H1 (cell line): ENCODE measurements around the gene IKZF2.

Experiments used
- BRCA1 ChIP-seq: IDR thresholded peaks from 2 replicates; pipeline ENCODE4 v1.6.1; 2012; ENCODE audit warnings: low read depth, low read length, improper control_type of control experiment
- EP300 ChIP-seq, 2 experiments: IDR thresholded peaks; 1 replicate in 1 of 2; 2 replicates in 1 of 2; pipeline ENCODE4 v1.6.1; 2011 to 2012; ENCODE audit warnings: low read depth in 2 of 2, low read length in 2 of 2, mild to moderate bottlenecking in 2 of 2, borderline replicate concordance in 1 of 2, inconsistent platforms in 1 of 2, moderate library complexity in 1 of 2
- EZH2 ChIP-seq: fragments of 200-600 bp; sonication (generic); IDR thresholded peaks from 2 replicates; pipeline ENCODE4 v1.7.1; 2012; ENCODE audit warnings: low read depth, mild to moderate bottlenecking, moderate library complexity, low read length, inconsistent platforms; ENCODE audit not compliant: severe bottlenecking
- POLR2A ChIP-seq, 2 experiments: IDR thresholded peaks; 1 replicate in 1 of 2; 2 replicates in 1 of 2; pipeline ENCODE4 v1.6.1; 2011; ENCODE audit warnings: low read depth in 2 of 2, low read length in 2 of 2, mild to moderate bottlenecking in 2 of 2; ENCODE audit errors: control extremely low read depth in 1 of 2
- POLR2AphosphoS5 ChIP-seq: IDR thresholded peaks from 2 replicates; pipeline ENCODE4 v1.6.1; 2011; ENCODE audit warnings: low read depth, low read length
- RFX5 ChIP-seq: IDR thresholded peaks from 2 replicates; pipeline ENCODE4 v1.6.1; 2011; ENCODE audit warnings: low read depth, low read length, improper control_type of control experiment, borderline replicate concordance
- RXRA ChIP-seq: IDR thresholded peaks from 2 replicates; pipeline ENCODE4 v1.6.1; 2011; ENCODE audit warnings: low read depth, mild to moderate bottlenecking, low read length, moderate library complexity; ENCODE audit not compliant: insufficient read depth
- USF2 ChIP-seq: IDR thresholded peaks from 2 replicates; pipeline ENCODE4 v1.6.1; 2011; ENCODE audit warnings: low read length, improper control_type of control experiment
- YY1 ChIP-seq: IDR thresholded peaks from 2 replicates; pipeline ENCODE4 v1.6.1; 2011; ENCODE audit warnings: low read depth, mild to moderate bottlenecking, low read length
- TF ChIP-seq, protein P1 (sequence below), 3 experiments: IDR thresholded peaks; 1 replicate in 2 of 3; 2 replicates in 1 of 3; pipeline versions ENCODE4 v1.5.1 to v1.6.1; 2011; ENCODE audit warnings: low read length in 3 of 3, mild to moderate bottlenecking in 3 of 3, inconsistent platforms in 2 of 3, low read depth in 1 of 3, moderate library complexity in 1 of 3; ENCODE audit not compliant: insufficient read depth in 1 of 3; ENCODE audit errors: control extremely low read depth in 1 of 3

GRCh38 chr2:213164263-213164662, 12.9 kb upstream of the IKZF2 start:
- TF ChIP-seq EZH2 (no peak), USF2 (no peak), POLR2A (IDR thresholded peaks at IDR 0.05; ENCODE audit: control extremely low read depth in 1 of 2, low read depth in 2 of 2, low read length in 2 of 2) (no peak), BRCA1 (no peak), RXRA (no peak), EP300 (IDR thresholded peaks at IDR 0.05; ENCODE audit: borderline replicate concordance in 1 of 2, low read depth in 2 of 2, low read length in 2 of 2) (no peak), RFX5 (no peak), POLR2AphosphoS5 (no peak), YY1 (no peak)
- TF ChIP-seq, protein P1, sequence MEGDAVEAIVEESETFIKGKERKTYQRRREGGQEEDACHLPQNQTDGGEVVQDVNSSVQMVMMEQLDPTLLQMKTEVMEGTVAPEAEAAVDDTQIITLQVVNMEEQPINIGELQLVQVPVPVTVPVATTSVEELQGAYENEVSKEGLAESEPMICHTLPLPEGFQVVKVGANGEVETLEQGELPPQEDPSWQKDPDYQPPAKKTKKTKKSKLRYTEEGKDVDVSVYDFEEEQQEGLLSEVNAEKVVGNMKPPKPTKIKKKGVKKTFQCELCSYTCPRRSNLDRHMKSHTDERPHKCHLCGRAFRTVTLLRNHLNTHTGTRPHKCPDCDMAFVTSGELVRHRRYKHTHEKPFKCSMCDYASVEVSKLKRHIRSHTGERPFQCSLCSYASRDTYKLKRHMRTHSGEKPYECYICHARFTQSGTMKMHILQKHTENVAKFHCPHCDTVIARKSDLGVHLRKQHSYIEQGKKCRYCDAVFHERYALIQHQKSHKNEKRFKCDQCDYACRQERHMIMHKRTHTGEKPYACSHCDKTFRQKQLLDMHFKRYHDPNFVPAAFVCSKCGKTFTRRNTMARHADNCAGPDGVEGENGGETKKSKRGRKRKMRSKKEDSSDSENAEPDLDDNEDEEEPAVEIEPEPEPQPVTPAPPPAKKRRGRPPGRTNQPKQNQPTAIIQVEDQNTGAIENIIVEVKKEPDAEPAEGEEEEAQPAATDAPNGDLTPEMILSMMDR (IDR thresholded peaks at IDR 0.05; ENCODE audit: control extremely low read depth in 1 of 3, insufficient read depth in 1 of 3, low read depth in 1 of 3, low read length in 3 of 3), result no peak
